Activated naive CD4-positive, alpha-beta T cell treated with anti-CD3 and anti-CD28 coated beads, Interleukin-2, amount 50 U/mL, for 72 hours (primary cell): ENCODE measurements around the gene SELENOH. TPM values are rescaled to one million over a fixed set of nuclear protein-coding genes. Genes with fewer than 3 reads are reported as not detected.

Experiments used
- ATAC-seq, 2 donors: fragments of 150-1000 bp; cut with Tn5 transposase; 2 replicates each; pipeline ENCODE4 v1.10.0; 2021; ENCODE audit warnings: mild to moderate bottlenecking in 2 of 2, moderate library complexity in 2 of 2
- DNase-seq, 2 donors: peaks; one replicate each; pipeline ENCODE4 v3.0.0; 2021 to 2022; ENCODE audit warnings: low spot score in 2 of 2
- H3K27ac Mint-ChIP-seq, 2 donors: one replicate each; pipeline ENCODE4 v1.8.0; 2022; ENCODE audit warnings: mild to moderate bottlenecking in 2 of 2, mixed read lengths in 2 of 2
- H3K36me3 Mint-ChIP-seq, 2 donors: one replicate each; pipeline ENCODE4 v1.8.0; 2022; ENCODE audit warnings: mixed read lengths in 2 of 2
- H3K9me3 Mint-ChIP-seq, 2 donors: one replicate each; pipeline ENCODE4 v1.8.0; 2022; ENCODE audit warnings: mixed read lengths in 2 of 2
- total RNA-seq, 2 donors: library from RNA; stranded (reverse); gene quantifications; one replicate each; pipeline ENCODE4 v1.2.3, GENCODE V29; 2022

The SELENOH gene
- total RNA-seq, 2 donors from 2014 or later: 156 to 237 TPM

GRCh38 chr11:57791321-57792059, 50.2 kb downstream of the SELENOH start:
- ATAC-seq (no peak), DNase-seq (no peak)
- Mint-ChIP-seq H3K27ac (peak overlapping the region in 1 of 2 donors; percentile 75), H3K36me3 (no peaks in the 10 kb centered on the region), H3K9me3 (no peaks in the 10 kb centered on the region)

GRCh38 chr11:57792060-57792541, 50.8 kb downstream of the SELENOH start:
- ATAC-seq (peak; percentile 95 to 98), DNase-seq (peak; percentile 72 to 80)
- Mint-ChIP-seq H3K9me3 (no peaks in the 10 kb centered on the region), H3K27ac (peak overlapping the region; percentile 75 to 84), H3K36me3 (no peaks in the 10 kb centered on the region)

GRCh38 chr11:57792870-57793269, 51.6 kb downstream of the SELENOH start:
- ATAC-seq: peak in 1 of 2 donors; percentile 5
- DNase-seq: no peak
- Mint-ChIP-seq H3K27ac (peak overlapping the region; percentile 75 to 84), H3K36me3 (no peaks in the 10 kb centered on the region), H3K9me3 (no peaks in the 10 kb centered on the region)

Other genes with a start within 250 kb of the SELENOH start
- gene SLC43A1, start 225.8 kb upstream of the SELENOH start, total RNA-seq: 10 to 100 TPM; 11.4 to 26.0 TPM
- 10 to 100 TPM; 86.8 to 90.1 TPM for gene TIMM10, start 210.7 kb upstream of the SELENOH start, total RNA-seq
- gene SMTNL1, start 203.9 kb upstream of the SELENOH start, total RNA-seq: not detected
- gene UBE2L6, start 173.8 kb upstream of the SELENOH start, total RNA-seq: 100 to 1,000 TPM; 122 to 188 TPM
- 1 to 10 TPM in 1 of 2 donors, not detected in 1; 1.6 TPM for gene SERPING1, start 143.8 kb upstream of the SELENOH start, total RNA-seq
- gene YPEL4, start 91.6 kb upstream of the SELENOH start, total RNA-seq: 1 to 10 TPM in 1 of 2 donors, not detected in 1; 1.4 TPM
- 10 to 100 TPM; 15.5 to 23.5 TPM for gene CLP1, start 83.7 kb upstream of the SELENOH start, total RNA-seq
- 10 to 100 TPM; 49.5 to 59.6 TPM for gene ZDHHC5, start 73.4 kb upstream of the SELENOH start, total RNA-seq
- gene MED19, start 29.3 kb upstream of the SELENOH start, total RNA-seq: 10 to 100 TPM; 10.6 to 11.2 TPM
- gene TMX2, start 28.9 kb upstream of the SELENOH start, total RNA-seq: 10 to 100 TPM; 51.1 to 52.7 TPM
- not detected for gene BTBD18, start 10.3 kb downstream of the SELENOH start, total RNA-seq
- 10 to 100 TPM; 10.4 to 19.7 TPM for gene CTNND1, start 20.3 kb downstream of the SELENOH start, total RNA-seq